Measurements from ENCODE around the gene SHISA7.

Gene SHISA7

GRCh38 chr19:55443045-55443823 lies at the start of gene SHISA7:
SHISA7 (minus strand) TSS chr19:55443300; CDS start chr19:55442863, 437 bp downstream.
- no peak for DNase-seq (ENCODE audit: low spot score)

DNA sequence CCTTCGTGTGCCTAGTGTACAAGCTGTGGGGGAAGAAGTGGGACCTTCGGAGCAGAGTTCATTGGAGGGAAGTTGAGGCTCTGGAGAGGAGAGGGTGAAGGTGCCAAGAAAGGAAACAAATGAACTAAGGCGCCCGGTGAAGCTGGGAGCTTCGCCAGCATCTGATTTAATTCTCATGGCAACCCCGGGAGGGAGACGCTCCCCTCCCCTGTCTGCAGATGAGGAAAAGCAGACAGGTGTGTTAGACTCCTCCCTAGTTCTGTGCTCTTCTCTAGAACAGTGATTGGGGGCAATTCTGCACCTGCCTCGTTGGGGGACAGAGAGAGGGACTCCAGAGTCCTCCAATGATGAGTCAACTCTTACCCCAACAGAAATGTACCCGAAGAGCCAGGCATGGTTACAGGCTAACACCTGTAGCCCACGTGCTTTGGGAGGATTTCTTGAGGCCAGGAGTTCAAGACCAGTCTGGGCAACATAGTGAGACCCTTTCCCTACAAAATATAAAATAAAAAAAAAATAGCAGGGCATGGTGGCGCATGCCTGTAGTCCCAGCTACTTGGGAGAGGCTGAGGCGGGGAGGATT lies 49.4 kb upstream of the SHISA7 start:
- no peak for DNase-seq (ENCODE audit: low spot score)

- DNase-seq (ENCODE audit: low spot score) = no peak
Measured at GRCh38 chr19:55491546-55492360, 48.7 kb upstream of the SHISA7 start.

- DNase-seq (ENCODE audit: low spot score) = no peak
Measured at GRCh38 chr19:55490478-55491432, 47.7 kb upstream of the SHISA7 start.

GRCh38 chr19:55489711-55490477 lies 46.8 kb upstream of the SHISA7 start:
- DNase-seq (ENCODE audit: low spot score) = no peak

DNA sequence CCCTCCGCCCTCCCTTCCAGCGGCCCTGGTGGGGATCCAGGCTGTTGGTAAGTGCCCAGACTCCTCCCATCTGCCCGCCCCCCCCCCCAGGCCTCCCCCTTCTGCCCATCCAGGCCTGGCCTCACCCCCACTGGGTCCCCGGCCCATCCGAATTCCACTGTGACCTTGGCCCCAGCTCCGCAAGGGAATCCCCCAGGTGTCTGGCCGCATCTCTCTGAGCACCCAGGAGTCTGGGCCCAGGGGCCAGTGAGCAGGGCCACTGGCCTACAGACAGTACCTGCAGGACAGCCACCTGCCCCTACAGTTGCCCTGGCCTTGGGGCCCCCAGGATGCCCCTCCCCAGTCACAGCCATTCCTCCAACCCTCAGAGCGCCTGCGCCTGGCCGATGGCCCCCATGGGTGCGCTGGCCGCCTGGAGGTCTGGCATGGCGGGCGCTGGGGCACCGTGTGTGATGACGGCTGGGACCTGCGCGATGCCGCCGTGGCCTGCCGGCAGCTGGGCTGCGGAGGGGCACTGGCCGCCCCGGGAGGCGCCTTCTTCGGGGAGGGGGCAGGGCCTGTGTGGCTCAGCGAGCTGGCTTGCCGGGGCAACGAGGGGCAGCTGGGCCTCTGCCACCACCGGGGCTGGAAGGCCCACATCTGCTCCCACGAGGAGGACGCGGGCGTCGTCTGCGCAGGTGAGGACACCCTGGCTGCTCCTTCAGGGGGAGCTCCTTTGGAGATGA lies 46.0 kb upstream of the SHISA7 start:
- DNase-seq (ENCODE audit: low spot score) = no peak

GRCh38 chr19:55487924-55488687 lies 45.0 kb upstream of the SHISA7 start, which contains the start of gene SSC5D:
SSC5D (plus strand) TSS chr19:55488436; CDS start chr19:55488590, 154 bp downstream.
- DNase-seq (ENCODE audit: low spot score) = no peak

DNA sequence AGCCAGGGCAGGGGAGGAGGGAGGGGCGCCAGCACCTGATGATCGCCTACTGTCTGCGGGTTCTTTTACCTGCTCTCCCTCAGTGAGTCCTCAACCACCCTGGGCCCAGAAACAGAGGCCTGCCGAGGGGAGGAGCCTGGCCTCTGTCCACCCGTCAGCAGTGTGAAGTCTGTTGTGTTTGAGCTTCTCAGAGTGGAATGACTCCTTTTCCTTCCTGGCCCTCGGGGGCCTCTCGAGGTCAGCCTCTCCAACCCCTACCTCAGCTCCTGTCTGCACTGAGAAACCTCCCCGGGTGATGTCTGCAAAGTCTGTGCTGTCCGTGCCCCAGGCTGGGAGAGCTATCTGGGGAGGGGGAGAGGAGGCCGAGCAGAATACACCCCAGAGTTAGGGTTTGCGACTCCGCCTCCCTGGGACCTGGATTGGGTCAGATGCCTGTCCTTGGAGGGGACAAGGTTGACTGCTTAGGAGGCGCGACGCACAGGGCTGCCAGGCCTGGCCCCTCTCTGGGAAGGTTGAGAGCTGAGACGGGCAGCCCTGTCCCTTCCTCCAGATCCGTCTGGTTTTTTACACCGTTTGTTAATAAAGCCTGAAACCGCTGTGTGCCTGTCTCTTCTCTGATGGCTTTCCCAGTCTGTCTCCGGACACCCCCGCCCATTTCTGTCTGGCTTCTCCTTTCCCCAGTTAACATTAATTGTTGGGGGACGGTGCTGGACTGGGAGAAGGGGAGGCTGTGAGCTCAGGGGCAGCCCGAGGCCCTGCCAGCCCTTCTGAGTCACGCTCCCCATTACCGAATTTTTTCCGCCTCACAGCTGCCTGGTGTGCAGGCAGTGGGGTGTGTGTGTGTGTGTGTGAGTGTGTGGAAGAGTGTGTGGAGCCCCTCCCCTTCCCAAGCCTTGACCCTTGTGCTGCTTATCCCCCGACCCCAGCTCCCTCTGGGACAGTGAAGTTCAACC lies 44.1 kb upstream of the SHISA7 start:
- peak; percentile 81 for DNase-seq (ENCODE audit: low spot score)

GRCh38 chr19:55486043-55486970 lies 43.2 kb upstream of the SHISA7 start:
- DNase-seq (ENCODE audit: low spot score) = no peak

- no peak for DNase-seq (ENCODE audit: low spot score)
Measured at GRCh38 chr19:55485439-55486011, 42.4 kb upstream of the SHISA7 start.

DNA sequence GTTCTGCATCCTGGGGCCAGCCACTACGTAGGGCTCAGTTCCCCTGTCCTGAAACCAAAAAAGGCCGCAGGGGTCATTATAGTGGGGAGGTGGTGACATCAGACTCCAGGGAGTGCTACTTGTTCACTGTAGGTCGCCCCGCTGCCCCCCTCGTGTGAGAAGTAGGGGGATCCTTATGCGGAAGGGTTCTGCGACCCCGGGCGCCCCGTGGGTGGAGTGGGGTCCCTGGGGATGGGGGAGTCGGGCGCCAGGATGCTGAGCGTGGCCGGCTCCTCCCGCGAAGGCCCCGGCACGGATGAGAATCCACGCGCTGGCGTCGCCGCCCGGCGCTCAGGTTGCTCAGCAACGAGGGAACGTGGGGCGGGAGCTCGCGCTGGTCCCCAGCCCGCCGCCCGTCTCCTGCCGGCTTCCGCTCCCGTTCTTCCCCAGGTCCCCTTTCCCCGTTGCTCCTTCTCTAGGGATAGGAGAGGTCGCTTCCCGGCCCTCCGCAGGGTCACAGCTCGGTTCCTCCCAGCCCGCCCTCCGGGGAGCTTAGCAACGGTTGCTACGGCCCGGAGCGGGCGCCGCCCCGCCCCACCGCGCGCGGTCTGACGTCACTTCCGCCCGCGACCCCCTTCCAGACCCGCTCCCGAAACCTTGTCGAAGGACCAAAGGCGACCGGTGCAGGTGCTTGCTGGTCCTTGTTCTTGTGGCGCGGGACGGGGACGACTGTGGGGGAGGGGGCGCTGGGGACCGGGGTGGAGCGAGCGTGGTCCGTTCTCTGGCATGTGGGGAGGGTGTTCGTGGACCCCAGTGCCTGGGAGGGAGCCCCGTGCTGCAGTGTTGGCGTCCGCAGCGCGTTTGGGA lies 41.7 kb upstream of the SHISA7 start, which contains the start of gene NAT14:
NAT14 (plus strand) TSS at position 596 of the 846 bp plus-strand sequence. CDS start 521 bp downstream, outside the sequence.
- peak; percentile 37 for DNase-seq (ENCODE audit: low spot score)

GRCh38 chr19:55483706-55484592 lies 40.8 kb upstream of the SHISA7 start:
- DNase-seq (ENCODE audit: low spot score) = no peak

- DNase-seq (ENCODE audit: low spot score) = no peak
Measured at GRCh38 chr19:55482967-55483705, 40.0 kb upstream of the SHISA7 start.

All from kidney capillary endothelial cell (primary cell).